Prostate gland (tissue), 2 donors: Measurements from ENCODE around the gene CCDC188.

Source experiments
- POLR2A ChIP-seq: fragments of 450-650 bp; IDR thresholded peaks from one replicate; pipeline ENCODE4 v1.6.1; 2016; ENCODE audit warnings: antibody characterized with exemption, mild to moderate bottlenecking
- POLR2AphosphoS5 ChIP-seq: sonication (generic); formaldehyde crosslinking; IDR thresholded peaks from one replicate; pipeline ENCODE4 v1.6.1; 2017; ENCODE audit warnings: antibody characterized with exemption
- TF ChIP-seq, protein P1 (sequence below), 4 experiments: fragments of 200-600 bp in 2 of 4; fragments of 450-650 bp in 2 of 4; sonication (generic) in 2 of 4; IDR thresholded peaks; 1 replicate in 3 of 4; 2 replicates in 1 of 4; pipeline ENCODE4 v1.5.1; 2016 to 2019; ENCODE audit warnings: antibody characterized with exemption in 4 of 4, mild to moderate bottlenecking in 2 of 4, moderate library complexity in 2 of 4

DNA sequence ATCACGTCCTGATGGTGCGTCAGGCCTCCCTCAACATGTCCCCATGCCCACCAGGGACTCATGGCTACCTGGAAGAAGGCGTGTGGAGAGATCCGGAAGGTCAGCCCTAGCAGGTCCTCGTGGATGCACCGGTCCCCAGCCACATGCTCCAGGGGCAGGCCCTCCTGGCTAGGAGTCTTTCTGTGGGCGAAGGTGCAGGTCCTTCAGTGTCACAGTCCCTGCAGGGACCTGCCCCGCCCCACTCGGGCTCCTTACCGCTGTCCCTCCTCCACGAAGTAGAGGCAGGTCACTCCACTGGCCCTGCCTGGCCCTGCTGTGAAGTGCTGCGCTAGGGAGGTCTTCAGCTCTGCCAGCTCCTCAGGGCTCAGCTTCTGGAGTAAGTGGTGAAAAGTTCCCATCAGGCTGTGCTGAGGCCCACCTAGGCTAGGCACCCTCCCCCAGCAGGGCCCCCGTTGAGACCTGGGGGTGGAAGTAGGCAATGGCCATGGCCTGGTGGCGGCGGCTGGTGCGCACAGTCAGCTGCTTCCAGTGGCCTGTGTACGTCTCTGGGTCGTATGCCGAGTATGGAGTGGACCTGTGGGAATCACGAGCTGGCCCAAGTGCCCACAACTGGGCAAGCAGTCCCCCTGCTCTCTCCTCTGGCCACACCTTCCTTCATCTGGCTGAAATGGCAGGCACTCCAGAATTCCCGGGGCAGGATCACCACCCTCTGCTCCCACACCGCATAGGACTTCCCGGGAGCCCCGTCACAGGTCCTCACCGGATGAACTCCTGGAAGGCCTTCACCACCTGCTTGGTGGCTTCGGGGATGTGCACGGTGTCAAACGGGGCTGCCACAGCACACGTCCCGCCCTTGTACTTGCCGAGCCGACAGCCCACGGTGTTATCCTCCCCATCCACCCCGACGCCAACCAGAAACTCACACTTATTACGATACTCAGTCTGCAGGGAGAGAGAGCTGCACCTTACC lies 36.1 kb downstream of the CCDC188 start:
- TF ChIP-seq, protein P1, sequence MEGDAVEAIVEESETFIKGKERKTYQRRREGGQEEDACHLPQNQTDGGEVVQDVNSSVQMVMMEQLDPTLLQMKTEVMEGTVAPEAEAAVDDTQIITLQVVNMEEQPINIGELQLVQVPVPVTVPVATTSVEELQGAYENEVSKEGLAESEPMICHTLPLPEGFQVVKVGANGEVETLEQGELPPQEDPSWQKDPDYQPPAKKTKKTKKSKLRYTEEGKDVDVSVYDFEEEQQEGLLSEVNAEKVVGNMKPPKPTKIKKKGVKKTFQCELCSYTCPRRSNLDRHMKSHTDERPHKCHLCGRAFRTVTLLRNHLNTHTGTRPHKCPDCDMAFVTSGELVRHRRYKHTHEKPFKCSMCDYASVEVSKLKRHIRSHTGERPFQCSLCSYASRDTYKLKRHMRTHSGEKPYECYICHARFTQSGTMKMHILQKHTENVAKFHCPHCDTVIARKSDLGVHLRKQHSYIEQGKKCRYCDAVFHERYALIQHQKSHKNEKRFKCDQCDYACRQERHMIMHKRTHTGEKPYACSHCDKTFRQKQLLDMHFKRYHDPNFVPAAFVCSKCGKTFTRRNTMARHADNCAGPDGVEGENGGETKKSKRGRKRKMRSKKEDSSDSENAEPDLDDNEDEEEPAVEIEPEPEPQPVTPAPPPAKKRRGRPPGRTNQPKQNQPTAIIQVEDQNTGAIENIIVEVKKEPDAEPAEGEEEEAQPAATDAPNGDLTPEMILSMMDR (IDR thresholded peaks at IDR 0.05) = no peak
- TF ChIP-seq POLR2A = no peak
- no peak for TF ChIP-seq POLR2AphosphoS5
